HCT116 (cell line): ENCODE data around the gene KCNA2. TPM values are rescaled to one million over a fixed set of nuclear protein-coding genes. Genes with fewer than 3 reads are reported as not detected.

ENCODE experiments used
- ATAC-seq: fragments of 200-7000 bp; cut with Tn5 transposase; 2 replicates; pipeline ENCODE4 v1.9.1; 2020; ENCODE audit warnings: mild to moderate bottlenecking, moderate library complexity
- BruUV-seq: library from RNA; stranded (reverse); fragments of 400-500 nt; replicated peaks from 2 replicates; lab custom pipeline; 2021; lab: Mats Ljungman, UMichigan
- CTCF ChIA-PET: fragments of 300-600 bp; sonication (Branson Sonifier 250); formaldehyde crosslinking; loops from one replicate; lab custom pipeline; 2021; ENCODE audit warnings: antibody characterized with exemption; lab: Charles Lee
- POLR2A ChIA-PET: fragments of 300-600, 350-600 bp; sonication (Branson Sonifier 250); formaldehyde crosslinking; loops from one replicate; lab custom pipeline; 2021; ENCODE audit warnings: antibody characterized with exemption; lab: Charles Lee
- RAD21 ChIA-PET, 2 experiments: fragments of 300-600 bp; sonication (Branson Sonifier 250); formaldehyde crosslinking; loops; one replicate each; lab custom pipeline; 2023; ENCODE audit warnings: low total read pairs in 2 of 2; ENCODE audit not compliant: uncharacterized antibody in 2 of 2, unreplicated experiment in 2 of 2, low non-redundant PET in 1 of 2; lab: Charles Lee
- DNase-seq: peaks from one replicate; pipeline ENCODE4 v3.0.0-alpha.2; 2010; ENCODE audit warnings: low read depth, low spot score
- H2AFZ ChIP-seq: fragments of 200-600 bp; shearing (Covaris generic), sonication (generic); 2 replicates; pipeline ENCODE4 v1.6.1; 2017; ENCODE audit warnings: low read depth, mixed run types, mixed read lengths, antibody characterized with exemption, low read length; ENCODE audit not compliant: poor library complexity, severe bottlenecking
- H3K27ac ChIP-seq: 2 replicates; pipeline ENCODE4 v1.5.1; 2012; ENCODE audit warnings: low read depth, low read length
- H3K27me3 ChIP-seq: fragments of 200-600 bp; sonication (generic); 2 replicates; pipeline ENCODE4 v1.6.1; 2016; ENCODE audit warnings: mixed run types, low read length, mixed read lengths; ENCODE audit not compliant: insufficient read depth
- H3K36me3 ChIP-seq, 2 experiments: fragments of 200-500 bp in 1 of 2; fragments of 200-600 bp in 1 of 2; sonication (Bioruptor generic) in 1 of 2; sonication (generic) in 1 of 2; 2 replicates each; pipeline versions ENCODE4 v1.5.1 to v1.6.1; 2014 to 2016; ENCODE audit warnings: low read length in 2 of 2, inconsistent platforms in 1 of 2, mixed read lengths in 1 of 2, mixed run types in 1 of 2; ENCODE audit not compliant: insufficient read depth in 2 of 2, control insufficient read depth in 1 of 2
- H3K4me1 ChIP-seq, 2 experiments: fragments of 200-600 bp in 1 of 2; sonication (generic) in 1 of 2; 2 replicates each; pipeline versions ENCODE4 v1.5.1 to v1.6.1; 2012 to 2017; ENCODE audit warnings: low read length in 2 of 2, inconsistent platforms in 1 of 2, mild to moderate bottlenecking in 1 of 2, mixed read lengths in 1 of 2, mixed run types in 1 of 2, moderate library complexity in 1 of 2; ENCODE audit not compliant: insufficient read depth in 2 of 2, control insufficient read depth in 1 of 2
- H3K4me2 ChIP-seq: fragments of 200-600 bp; sonication (generic); 2 replicates; pipeline ENCODE4 v1.6.1; 2017; ENCODE audit warnings: mixed run types, low read length, mixed read lengths
- H3K4me3 ChIP-seq, 2 experiments: fragments of 200-600 bp in 1 of 2; sonication (generic) in 1 of 2; replicated peaks in 1 of 2; 2 replicates each; pipeline ENCODE4 v1.5.1; 2011 to 2016; ENCODE audit warnings: low read length in 2 of 2, control low read depth in 1 of 2, low read depth in 1 of 2, mild to moderate bottlenecking in 1 of 2, mixed read lengths in 1 of 2, mixed run types in 1 of 2
- H3K79me2 ChIP-seq: fragments of 200-600 bp; sonication (generic); 2 replicates; pipeline ENCODE4 v1.6.1; 2017; ENCODE audit warnings: mild to moderate bottlenecking, mixed run types, low read length, moderate library complexity, mixed read lengths; ENCODE audit not compliant: insufficient read depth
- H3K9ac ChIP-seq: fragments of 200-600 bp; sonication (generic); 2 replicates; pipeline ENCODE4 v1.6.1; 2016; ENCODE audit warnings: low read length, mixed read lengths
- H3K9me2 ChIP-seq: fragments of 200-600 bp; sonication (generic), shearing (Covaris generic); 2 replicates; pipeline ENCODE4 v1.6.1; 2017; ENCODE audit warnings: mixed run types, mild to moderate bottlenecking, moderate library complexity; ENCODE audit not compliant: insufficient read depth
- H3K9me3 ChIP-seq, 2 experiments: fragments of 200-500 bp in 1 of 2; fragments of 200-600 bp in 1 of 2; sonication (Bioruptor generic) in 1 of 2; sonication (generic) in 1 of 2; 2 replicates each; pipeline ENCODE4 v1.6.1; 2014 to 2017; ENCODE audit warnings: low read length in 2 of 2, mixed read lengths in 2 of 2, inconsistent platforms in 1 of 2, low read depth in 1 of 2, mild to moderate bottlenecking in 1 of 2, mixed run types in 1 of 2, moderate library complexity in 1 of 2; ENCODE audit not compliant: control insufficient read depth in 1 of 2, insufficient read depth in 1 of 2
- H4K20me1 ChIP-seq: fragments of 200-600 bp; sonication (generic), shearing (Covaris generic); 2 replicates; pipeline ENCODE4 v1.6.1; 2017; ENCODE audit warnings: mixed run types, mild to moderate bottlenecking, moderate library complexity; ENCODE audit not compliant: insufficient read depth
- CTCF ChIP-seq, 3 experiments: fragments of 200-600 bp in 1 of 3; sonication (generic) in 1 of 3; IDR thresholded peaks in 2 of 3; conservative IDR thresholded peaks in 1 of 3; 2 replicates each; pipeline ENCODE4 v1.5.1; 2012 to 2017; ENCODE audit warnings: low read depth in 2 of 3, low read length in 2 of 3, antibody characterized with exemption in 1 of 3, borderline replicate concordance in 1 of 3, control low read depth in 1 of 3, mild to moderate bottlenecking in 1 of 3, mixed read lengths in 1 of 3, mixed run types in 1 of 3, moderate library complexity in 1 of 3; ENCODE audit not compliant: insufficient read depth in 1 of 3
- EGR1 ChIP-seq: IDR thresholded peaks from 2 replicates; pipeline ENCODE4 v1.6.1; 2012; ENCODE audit warnings: low read depth
- ELF1 ChIP-seq: IDR thresholded peaks from 2 replicates; pipeline ENCODE4 v1.6.1; 2012; ENCODE audit warnings: low read depth, borderline replicate concordance
- EZH2 ChIP-seq: fragments of 200-600 bp; sonication (generic); IDR thresholded peaks from 2 replicates; pipeline ENCODE4 v1.6.1; 2017; ENCODE audit warnings: antibody characterized with exemption, mixed run types
- EZH2phosphoT487 ChIP-seq: fragments of 200-600 bp; IDR thresholded peaks from 2 replicates; pipeline ENCODE4 v1.6.1; 2018; ENCODE audit warnings: antibody characterized with exemption, borderline replicate concordance
- FOSL1 ChIP-seq: IDR thresholded peaks from 2 replicates; pipeline ENCODE4 v1.6.1; 2012; ENCODE audit warnings: low read depth
- MAX ChIP-seq: IDR thresholded peaks from 2 replicates; pipeline ENCODE4 v1.6.1; 2012
- RAD21 ChIP-seq: IDR thresholded peaks from 2 replicates; pipeline ENCODE4 v1.6.1; 2012; ENCODE audit warnings: low read depth, mild to moderate bottlenecking
- REST ChIP-seq: IDR thresholded peaks from 2 replicates; pipeline ENCODE4 v1.6.1; 2012; ENCODE audit warnings: low read depth
- SRF ChIP-seq: IDR thresholded peaks from 2 replicates; pipeline ENCODE4 v1.6.1; 2012; ENCODE audit warnings: low read depth
- YY1 ChIP-seq: IDR thresholded peaks from 2 replicates; pipeline ENCODE4 v1.6.1; 2011; ENCODE audit warnings: low read length, low read depth, moderate library complexity, mild to moderate bottlenecking; ENCODE audit not compliant: insufficient replicate concordance; ENCODE audit errors: extremely low read depth
- ZBTB33 ChIP-seq: IDR thresholded peaks from 2 replicates; pipeline ENCODE4 v1.6.1; 2011; ENCODE audit warnings: mild to moderate bottlenecking, low read length, moderate library complexity; ENCODE audit not compliant: insufficient replicate concordance; ENCODE audit errors: extremely low read depth
- ZFX ChIP-seq: fragments of 450-650 bp; IDR thresholded peaks from 2 replicates; pipeline ENCODE4 v1.6.1; 2017
- intact Hi-C: fragments of 100-400 bp; cut with micrococcal nuclease; formaldehyde crosslinking; loops from 2 replicates; pipeline ENCODE4 v1.10.0; 2022
- total RNA-seq: library from RNA; stranded (reverse); gene quantifications from one replicate; pipeline ENCODE4 v1.2.1, GENCODE V29; 2021; ENCODE audit not compliant: unreplicated experiment

KCNA2 gene
- total RNA-seq, 1 experiment from 2014 or later = not detected

GRCh38 chr1:110633646-110634030 lies 27.5 kb upstream of the KCNA2 start:
- no peaks in the 10 kb centered on the region for H3K36me3 ChIP-seq
- H3K27ac ChIP-seq = no peak overlapping the region
- H3K79me2 ChIP-seq = no peaks in the 10 kb centered on the region
- BruUV-seq = no TSS peak
- ChIA-PET RAD21 (no interaction called here), CTCF (no interaction called here), POLR2A (no interaction called here)
- no peak overlapping the region for H3K9ac ChIP-seq
- no peaks in the 10 kb centered on the region for H3K9me3 ChIP-seq
- H3K27me3 ChIP-seq = peaks cover 33% of the 10 kb centered on the region
- H4K20me1 ChIP-seq = no peaks in the 10 kb centered on the region
- 0 out of 4 replicates have a peak, but pooled peaks cover 0 to 3% of the 10 kb centered on the region in 2 experiments for H3K4me1 ChIP-seq
- H3K9me2 ChIP-seq = no peaks in the 10 kb centered on the region
- no peak for DNase-seq
- intact Hi-C loops = loop anchor here (5.0 kb wide), 2 partner anchors 49 to 359 kb away; no protein-coding TSS in a partner anchor
- H3K4me3 ChIP-seq = no peak overlapping the region
- TF ChIP-seq CTCF (IDR thresholded peaks at IDR 0.05 in 2 of 3, conservative IDR thresholded peaks at IDR 0.05 in 1 of 3; ENCODE audit: borderline replicate concordance in 1 of 3, insufficient read depth in 1 of 3, low read depth in 2 of 3, low read length in 2 of 3) (no peak), SRF (no peak), EZH2phosphoT487 (no peak), REST (no peak), YY1 (no peak), ZFX (no peak), RAD21 (no peak), EGR1 (no peak), EZH2 (no peak), ZBTB33 (no peak), ELF1 (no peak), MAX (no peak), FOSL1 (no peak)
- no peak for ATAC-seq
- H3K4me2 ChIP-seq = no peak overlapping the region
- H2AFZ ChIP-seq = no peak overlapping the region
